ENCODE results near the gene TIE1.

DNA sequence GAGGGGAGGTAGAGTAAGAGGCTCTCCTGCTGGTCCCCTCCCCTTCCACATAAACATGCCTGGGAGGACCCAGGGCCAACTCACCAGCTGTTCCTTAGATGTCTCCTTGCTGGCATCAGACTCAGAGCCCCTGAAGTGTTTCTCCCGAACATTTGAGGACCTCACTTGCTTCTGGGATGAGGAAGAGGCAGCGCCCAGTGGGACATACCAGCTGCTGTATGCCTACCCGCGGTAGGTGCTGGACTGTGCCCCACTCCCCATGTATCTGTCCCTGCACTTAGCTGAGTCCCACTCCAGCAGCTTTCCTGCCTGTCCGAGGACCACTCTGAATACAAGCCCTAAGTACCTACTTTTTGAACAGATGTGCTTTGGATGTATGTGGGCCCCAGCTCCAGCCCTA is 37.2 kb downstream of the TIE1 start:
- TF ChIP-seq, protein P1, sequence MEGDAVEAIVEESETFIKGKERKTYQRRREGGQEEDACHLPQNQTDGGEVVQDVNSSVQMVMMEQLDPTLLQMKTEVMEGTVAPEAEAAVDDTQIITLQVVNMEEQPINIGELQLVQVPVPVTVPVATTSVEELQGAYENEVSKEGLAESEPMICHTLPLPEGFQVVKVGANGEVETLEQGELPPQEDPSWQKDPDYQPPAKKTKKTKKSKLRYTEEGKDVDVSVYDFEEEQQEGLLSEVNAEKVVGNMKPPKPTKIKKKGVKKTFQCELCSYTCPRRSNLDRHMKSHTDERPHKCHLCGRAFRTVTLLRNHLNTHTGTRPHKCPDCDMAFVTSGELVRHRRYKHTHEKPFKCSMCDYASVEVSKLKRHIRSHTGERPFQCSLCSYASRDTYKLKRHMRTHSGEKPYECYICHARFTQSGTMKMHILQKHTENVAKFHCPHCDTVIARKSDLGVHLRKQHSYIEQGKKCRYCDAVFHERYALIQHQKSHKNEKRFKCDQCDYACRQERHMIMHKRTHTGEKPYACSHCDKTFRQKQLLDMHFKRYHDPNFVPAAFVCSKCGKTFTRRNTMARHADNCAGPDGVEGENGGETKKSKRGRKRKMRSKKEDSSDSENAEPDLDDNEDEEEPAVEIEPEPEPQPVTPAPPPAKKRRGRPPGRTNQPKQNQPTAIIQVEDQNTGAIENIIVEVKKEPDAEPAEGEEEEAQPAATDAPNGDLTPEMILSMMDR (IDR thresholded peaks at IDR 0.05 in 4 of 5, conservative IDR thresholded peaks at IDR 0.05 in 1 of 5), result no peak
- no peak for TF ChIP-seq POLR2A (IDR thresholded peaks at IDR 0.05)
